H54 (cell line): ENCODE measurements around the gene NDST1.
"Not testable (repeated sequence)": the region's sequence is repeated elsewhere in the genome, so short reads cannot be mapped to it uniquely, and the experiment has no call there.

Experiments
- DNase-seq: peaks from one replicate; pipeline ENCODE4 v3.0.0; 2011; ENCODE audit warnings: low spot score, mixed read lengths; ENCODE audit not compliant: insufficient read length
- FAIRE-seq: peaks from 3 replicates; lab custom pipeline; 2011; peaks lifted over from hg19 to GRCh38; lab: Jason Lieb, UNC
- POLR2A ChIP-seq: IDR thresholded peaks from 2 replicates; pipeline ENCODE4 v1.6.1; 2011; ENCODE audit warnings: low read depth, mild to moderate bottlenecking, low read length

The NDST1 gene

GRCh38 chr5:150509992-150510391, 2.1 kb downstream of the NDST1 start:
- no peak for DNase-seq
- FAIRE-seq, result no peak
- TF ChIP-seq POLR2A, result no peak

- FAIRE-seq, result no peak
- no peak for DNase-seq
- TF ChIP-seq POLR2A, result no peak
These were observed 2.7 kb downstream of the NDST1 start for GRCh38 chr5:150510460-150511263.

- peak; percentile 86 for DNase-seq
- TF ChIP-seq POLR2A, result no peak
- peak; percentile 27 for FAIRE-seq
These were observed 3.8 kb downstream of the NDST1 start for GRCh38 chr5:150511578-150512367.

DNA sequence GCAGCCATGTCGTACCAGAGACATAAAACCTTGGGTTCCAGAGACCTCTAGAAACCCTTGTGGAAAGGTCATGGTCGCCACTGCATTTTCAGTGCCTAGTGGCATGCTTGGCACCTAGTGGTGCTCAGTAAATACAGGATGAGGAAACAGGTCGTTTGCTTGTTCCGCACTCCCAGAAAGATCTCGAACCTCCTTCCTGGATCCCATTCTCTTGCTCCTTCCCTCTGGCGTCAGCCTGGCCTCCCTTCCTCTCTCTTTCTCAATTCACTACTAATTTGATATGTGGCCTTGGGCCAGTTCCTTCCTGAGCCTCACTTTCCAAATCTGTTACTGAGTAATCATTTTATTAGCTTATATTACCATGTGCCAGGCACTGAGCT, 4.4 kb downstream of the NDST1 start:
- FAIRE-seq (no peak), DNase-seq (no peak)
- TF ChIP-seq POLR2A, result no peak

DNA sequence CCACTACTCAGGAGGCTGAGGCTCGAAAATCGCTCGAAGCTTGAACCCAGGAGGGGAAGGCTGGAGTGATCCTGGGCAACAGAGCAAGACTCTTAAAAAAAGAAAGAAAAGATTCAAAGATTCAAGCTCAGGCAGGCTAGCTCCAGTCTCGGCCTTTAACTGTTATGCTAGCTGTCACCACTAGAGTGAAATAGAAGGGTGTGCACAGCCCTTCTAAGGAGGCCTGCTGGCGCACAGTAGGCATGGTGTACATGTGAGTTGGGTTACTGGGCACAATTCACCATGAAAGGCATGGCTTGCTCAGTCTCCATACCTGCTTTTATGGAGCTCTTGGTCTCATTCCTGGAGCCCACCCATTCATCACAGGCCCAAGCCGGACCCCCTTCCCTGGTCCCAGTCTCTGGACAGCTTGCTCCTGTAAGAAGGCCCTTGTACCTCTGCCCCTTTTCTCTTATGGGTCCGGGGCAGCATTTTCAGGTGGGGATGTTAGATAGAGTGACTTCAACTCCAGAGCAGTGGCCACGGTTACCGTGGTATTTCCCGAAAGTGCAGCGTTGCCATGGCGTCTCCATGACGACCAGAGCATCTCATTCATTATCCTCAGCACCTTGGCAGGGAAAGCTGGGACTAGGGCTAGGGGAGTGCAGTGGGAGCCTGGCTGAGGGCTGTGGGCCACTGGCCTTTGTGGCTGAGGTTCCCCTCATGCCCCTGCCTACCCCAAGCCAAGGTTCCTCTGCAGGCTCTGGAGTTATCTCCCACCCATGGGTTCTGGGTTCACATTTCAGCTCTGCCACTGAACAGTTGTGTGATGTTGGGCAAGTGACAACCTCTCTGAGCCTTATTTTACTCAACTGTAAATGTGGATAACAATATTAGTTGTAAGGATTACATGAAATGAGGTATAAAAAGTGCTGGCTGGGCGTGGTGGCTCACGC, 5.7 kb downstream of the NDST1 start:
- no peak for TF ChIP-seq POLR2A
- no peak for DNase-seq
- FAIRE-seq, result no peak

GRCh38 chr5:150514708-150515211, 6.8 kb downstream of the NDST1 start:
- FAIRE-seq, result no peak
- no peak for DNase-seq
- TF ChIP-seq POLR2A, result no peak

DNA sequence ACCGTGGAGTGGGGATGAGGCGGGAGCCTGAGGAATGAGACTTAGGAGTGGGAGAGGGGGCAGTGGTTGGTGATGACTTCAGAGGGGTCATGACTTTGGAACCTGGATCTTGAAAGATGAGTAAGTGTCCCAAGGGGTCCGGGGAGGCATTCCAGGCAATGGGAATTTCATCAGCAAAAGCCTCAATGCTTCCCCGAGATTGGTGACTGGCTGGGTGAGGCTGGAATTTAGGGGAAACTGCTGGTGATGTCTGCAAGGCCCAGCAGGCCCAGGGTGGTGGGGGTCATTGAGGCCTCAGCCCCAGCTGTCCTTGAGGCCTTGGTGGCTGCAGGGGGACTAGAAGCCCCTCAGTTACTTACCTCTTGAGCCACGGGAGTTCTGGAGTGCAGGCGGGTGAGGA, 7.5 kb downstream of the NDST1 start:
- FAIRE-seq (no peak), DNase-seq (no peak)
- TF ChIP-seq POLR2A, result no peak

DNA sequence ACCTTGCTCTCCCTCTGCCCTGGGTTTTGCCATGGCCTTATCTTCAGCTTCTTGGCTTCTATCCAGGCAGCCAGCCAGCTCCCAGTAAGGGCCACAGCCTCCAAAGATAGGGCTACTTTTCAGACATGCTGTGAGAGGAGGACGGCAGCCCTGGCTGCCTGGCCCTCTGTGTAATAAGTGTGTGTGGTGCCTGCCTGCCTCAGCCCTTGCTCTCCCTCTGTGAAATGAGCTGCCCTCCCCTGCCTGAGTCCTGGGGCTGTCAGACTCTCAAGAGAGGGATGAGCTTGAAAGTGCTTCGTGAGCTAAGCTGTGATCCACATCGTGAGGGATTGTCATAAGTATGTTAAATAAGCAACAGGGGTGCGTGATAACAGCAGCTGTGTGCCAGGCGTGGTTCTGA, 8.1 kb downstream of the NDST1 start:
- TF ChIP-seq POLR2A, result no peak
- no peak for DNase-seq

GRCh38 chr5:150517272-150518152, 9.6 kb downstream of the NDST1 start:
- no peak for TF ChIP-seq POLR2A
- DNase-seq (peak; percentile 88), FAIRE-seq (no peak)

More for the DNA sequence above, 8.1 kb downstream of the NDST1 start:
- FAIRE-seq, result no peak

- FAIRE-seq, DNase-seq: not testable (repeated sequence)
These were observed 11.0 kb downstream of the NDST1 start for GRCh38 chr5:150518712-150519559.

DNA sequence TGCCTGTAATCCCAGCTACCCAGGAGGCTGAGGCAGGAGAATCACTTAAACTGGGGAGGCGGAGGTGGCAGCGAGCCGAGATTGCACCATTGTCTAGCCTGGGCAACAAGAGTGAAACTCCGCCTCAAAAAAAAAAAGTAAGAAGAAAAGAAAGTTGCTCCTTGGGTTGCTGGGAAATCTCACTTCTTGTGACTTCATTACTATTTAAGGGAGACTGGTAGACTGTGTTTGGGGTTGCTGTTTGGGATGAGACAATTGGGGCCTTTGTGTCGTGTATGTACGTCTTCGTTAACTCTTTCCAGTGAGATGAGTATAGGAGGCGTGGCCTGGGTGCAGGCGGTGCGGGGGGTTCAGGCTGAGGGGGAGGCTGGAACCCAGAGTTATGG, 11.6 kb downstream of the NDST1 start:
- DNase-seq (no peak), FAIRE-seq (no peak)
- no peak for TF ChIP-seq POLR2A

- TF ChIP-seq POLR2A, result no peak
- DNase-seq, result no peak
- FAIRE-seq, result no peak
These were observed 12.0 kb downstream of the NDST1 start for GRCh38 chr5:150519978-150520377.
